Activated B cell treated with CpG ODN at 0.5 μM for 24 hours (primary cell): ENCODE measurements around the gene ACTL8. TPM values are rescaled to one million over a fixed set of nuclear protein-coding genes. Genes with fewer than 3 reads are reported as not detected.

Experiments used
- ATAC-seq: fragments of 200-7000 bp; cut with Tn5 transposase; one replicate; pipeline ENCODE4 v1.10.0; 2021; ENCODE audit warnings: low read depth, mild to moderate bottlenecking, moderate library complexity
- CTCF ChIA-PET: fragments of 350-600 bp; sonication (Branson Sonifier 250); formaldehyde crosslinking; loops from one replicate; lab custom pipeline; 2021; ENCODE audit warnings: antibody characterized with exemption; lab: Charles Lee
- POLR2A ChIA-PET: fragments of 350-600 bp; sonication (Branson Sonifier 250); formaldehyde crosslinking; loops from one replicate; lab custom pipeline; 2021; ENCODE audit warnings: antibody characterized with exemption; lab: Charles Lee
- DNase-seq: peaks from one replicate; pipeline ENCODE4 v3.0.0; 2022
- H3K27ac Mint-ChIP-seq: one replicate; pipeline ENCODE4 v1.8.0; 2020; ENCODE audit warnings: mixed read lengths
- H3K27me3 Mint-ChIP-seq: one replicate; pipeline ENCODE4 v1.8.0; 2021; ENCODE audit warnings: mixed read lengths
- H3K36me3 Mint-ChIP-seq: one replicate; pipeline ENCODE4 v1.8.0; 2021; ENCODE audit warnings: low read depth, mixed read lengths
- H3K4me1 Mint-ChIP-seq: one replicate; pipeline ENCODE4 v1.8.0; 2021; ENCODE audit warnings: mixed read lengths
- H3K4me3 Mint-ChIP-seq: one replicate; pipeline ENCODE4 v1.8.0; 2020; ENCODE audit warnings: mild to moderate bottlenecking, mixed read lengths
- H3K9me3 Mint-ChIP-seq: one replicate; pipeline ENCODE4 v1.8.0; 2020; ENCODE audit warnings: mixed read lengths
- CTCF ChIP-seq: fragments of 200-600 bp; IDR thresholded peaks from one replicate; pipeline ENCODE4 v1.8.0; 2022; ENCODE audit warnings: antibody characterized with exemption, mild to moderate bottlenecking
- intact Hi-C: fragments of 100-400 bp; cut with micrococcal nuclease; formaldehyde crosslinking; loops from one replicate; pipeline ENCODE4 v1.15.1; 2024
- total RNA-seq: library from RNA; stranded (reverse); gene quantifications from 2 replicates; pipeline ENCODE4 v1.2.3, GENCODE V29; 2022

ACTL8 gene
- total RNA-seq, 1 donor from 2014 or later: not detected

- intact Hi-C loops: no loop called here
- ChIA-PET POLR2A (no interaction called here), CTCF (no interaction called here)
- ATAC-seq: no peak
- no peaks in the 10 kb centered on the region for H3K9me3 Mint-ChIP-seq
- DNase-seq: no peak
- no peak overlapping the region for H3K27ac Mint-ChIP-seq
- H3K4me1 Mint-ChIP-seq: no peaks in the 10 kb centered on the region
- no peaks in the 10 kb centered on the region for H3K36me3 Mint-ChIP-seq
- no peak overlapping the region for H3K4me3 Mint-ChIP-seq
- peaks cover 4% of the 10 kb centered on the region for H3K27me3 Mint-ChIP-seq
- no peak for TF ChIP-seq CTCF
Observed at GRCh38 chr1:17723684-17724083, 31.4 kb upstream of the ACTL8 start.

GRCh38 chr1:17724150-17724549 is 31.0 kb upstream of the ACTL8 start:
- no peaks in the 10 kb centered on the region for H3K4me1 Mint-ChIP-seq
- POLR2A ChIA-PET: no interaction called here
- peaks cover 4% of the 10 kb centered on the region for H3K27me3 Mint-ChIP-seq
- CTCF ChIA-PET: no interaction called here
- intact Hi-C loops: no loop called here
- no peak overlapping the region for H3K27ac Mint-ChIP-seq
- TF ChIP-seq CTCF: no peak
- ATAC-seq (no peak), DNase-seq (no peak)
- no peaks in the 10 kb centered on the region for H3K36me3 Mint-ChIP-seq
- no peaks in the 10 kb centered on the region for H3K9me3 Mint-ChIP-seq
- no peak overlapping the region for H3K4me3 Mint-ChIP-seq

GRCh38 chr1:17725084-17725719 is 29.9 kb upstream of the ACTL8 start:
- CTCF ChIA-PET: no interaction called here
- DNase-seq: no peak
- ATAC-seq: no peak

GRCh38 chr1:17725811-17726582 is 29.1 kb upstream of the ACTL8 start:
- ATAC-seq: no peak
- intact Hi-C loops: no loop called here
- POLR2A ChIA-PET: no interaction called here
- H3K4me1 Mint-ChIP-seq: no peaks in the 10 kb centered on the region
- H3K27me3 Mint-ChIP-seq: peaks cover 4% of the 10 kb centered on the region
- no peak overlapping the region for H3K4me3 Mint-ChIP-seq
- no peak for TF ChIP-seq CTCF
- CTCF ChIA-PET: no interaction called here
- H3K27ac Mint-ChIP-seq: no peak overlapping the region
- no peaks in the 10 kb centered on the region for H3K36me3 Mint-ChIP-seq
- DNase-seq: no peak
- H3K9me3 Mint-ChIP-seq: no peaks in the 10 kb centered on the region

More at GRCh38 chr1:17725084-17725719, 29.9 kb upstream of the ACTL8 start:
- H3K36me3 Mint-ChIP-seq: no peaks in the 10 kb centered on the region
- no peaks in the 10 kb centered on the region for H3K9me3 Mint-ChIP-seq
- no peak overlapping the region for H3K27ac Mint-ChIP-seq
- no peak overlapping the region for H3K4me3 Mint-ChIP-seq
- peaks cover 4% of the 10 kb centered on the region for H3K27me3 Mint-ChIP-seq
- no peak for TF ChIP-seq CTCF
- no peaks in the 10 kb centered on the region for H3K4me1 Mint-ChIP-seq
- POLR2A ChIA-PET: no interaction called here
- intact Hi-C loops: no loop called here

GRCh38 chr1:17728123-17728712 is 26.9 kb upstream of the ACTL8 start:
- H3K9me3 Mint-ChIP-seq: no peaks in the 10 kb centered on the region
- H3K27me3 Mint-ChIP-seq: peaks cover 4% of the 10 kb centered on the region
- no peak overlapping the region for H3K27ac Mint-ChIP-seq
- no peaks in the 10 kb centered on the region for H3K36me3 Mint-ChIP-seq
- ChIA-PET CTCF (no interaction called here), POLR2A (no interaction called here)
- H3K4me1 Mint-ChIP-seq: no peaks in the 10 kb centered on the region
- no peak for DNase-seq
- ATAC-seq: no peak
- intact Hi-C loops: no loop called here
- TF ChIP-seq CTCF: no peak
- H3K4me3 Mint-ChIP-seq: no peak overlapping the region
